ENCODE results near the gene KIAA0586. TPM values are rescaled to one million over a fixed set of nuclear protein-coding genes. Genes with fewer than 3 reads are reported as not detected.
"Not testable (repeated sequence)": the region's sequence is repeated elsewhere in the genome, so short reads cannot be mapped to it uniquely, and the experiment has no call there.

KIAA0586 gene
- polyA plus RNA-seq, 2 of the 4 experiments (the other 2 are of a cell fraction): 10.6 to 22.2 TPM

DNA sequence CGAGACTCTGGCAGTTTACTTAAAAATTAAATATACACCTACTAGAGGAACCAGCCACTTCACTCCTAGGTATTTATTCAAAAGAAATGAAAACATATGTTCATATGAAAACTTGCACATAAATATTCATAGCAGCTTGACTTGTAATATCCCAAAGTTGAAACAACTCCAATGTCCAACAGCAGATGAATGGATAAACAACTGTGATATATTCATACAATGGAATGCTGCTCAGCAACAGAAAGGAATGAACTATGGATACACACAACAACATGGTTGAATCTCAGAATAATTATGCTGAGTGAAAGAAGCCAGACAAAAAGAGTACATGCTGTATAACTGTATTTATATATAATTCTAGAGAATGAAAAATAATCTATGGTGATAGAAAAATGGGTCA, 156.9 kb downstream of the KIAA0586 start:
- no peak for ATAC-seq
- Histone ChIP-seq H3K27ac (no peak overlapping the region), H3K4me2 (no peak overlapping the region), H3K9me3 (no peaks in the 10 kb centered on the region), H3K4me3 (no peak overlapping the region), H3K4me1 (no peaks in the 10 kb centered on the region)
- TF ChIP-seq ZFP36 (IDR thresholded peaks at IDR 0.05; ENCODE audit: borderline replicate concordance, partially characterized antibody): no peak
- no peak for TF ChIP-seq FOSB (CRISPR knock-in tag; IDR thresholded peaks at IDR 0.05)
- TF ChIP-seq, protein P1, sequence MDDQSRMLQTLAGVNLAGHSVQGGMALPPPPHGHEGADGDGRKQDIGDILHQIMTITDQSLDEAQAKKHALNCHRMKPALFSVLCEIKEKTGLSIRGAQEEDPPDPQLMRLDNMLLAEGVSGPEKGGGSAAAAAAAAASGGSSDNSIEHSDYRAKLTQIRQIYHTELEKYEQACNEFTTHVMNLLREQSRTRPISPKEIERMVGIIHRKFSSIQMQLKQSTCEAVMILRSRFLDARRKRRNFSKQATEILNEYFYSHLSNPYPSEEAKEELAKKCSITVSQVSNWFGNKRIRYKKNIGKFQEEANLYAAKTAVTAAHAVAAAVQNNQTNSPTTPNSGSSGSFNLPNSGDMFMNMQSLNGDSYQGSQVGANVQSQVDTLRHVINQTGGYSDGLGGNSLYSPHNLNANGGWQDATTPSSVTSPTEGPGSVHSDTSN (IDR thresholded peaks at IDR 0.05): no peak
- no peak for TF ChIP-seq ESRRA (IDR thresholded peaks at IDR 0.05; ENCODE audit: borderline replicate concordance, low read length)
- TF ChIP-seq RCOR1 (IDR thresholded peaks at IDR 0.05; ENCODE audit: low read depth, low read length): no peak
- TF ChIP-seq HOXB13 (CRISPR knock-in tag; IDR thresholded peaks at IDR 0.05; ENCODE audit: low read depth): no peak
- TF ChIP-seq MYC (IDR thresholded peaks at IDR 0.05; ENCODE audit: borderline replicate concordance, low read length): no peak
- TF ChIP-seq JUN (IDR thresholded peaks at IDR 0.05): no peak
- TF ChIP-seq NR3C1 (IDR thresholded peaks at IDR 0.05): no peak
- no peak for TF ChIP-seq EHMT2 (IDR thresholded peaks at IDR 0.05; ENCODE audit: low read depth)
- TF ChIP-seq REST (IDR thresholded peaks at IDR 0.05): no peak
- TF ChIP-seq PHF8 (IDR thresholded peaks at IDR 0.05; ENCODE audit: borderline replicate concordance, low read depth): no peak
- TF ChIP-seq POLR2A (IDR thresholded peaks at IDR 0.05; ENCODE audit: low read length): no peak
- no peak for TF ChIP-seq CHD2 (IDR thresholded peaks at IDR 0.05; ENCODE audit: low read length, partially characterized antibody)
- TF ChIP-seq RARB (CRISPR knock-in tag; IDR thresholded peaks at IDR 0.05): no peak
- no peak for TF ChIP-seq FOXS1 (CRISPR knock-in tag; IDR thresholded peaks at IDR 0.05)
- TF ChIP-seq, protein P2, sequence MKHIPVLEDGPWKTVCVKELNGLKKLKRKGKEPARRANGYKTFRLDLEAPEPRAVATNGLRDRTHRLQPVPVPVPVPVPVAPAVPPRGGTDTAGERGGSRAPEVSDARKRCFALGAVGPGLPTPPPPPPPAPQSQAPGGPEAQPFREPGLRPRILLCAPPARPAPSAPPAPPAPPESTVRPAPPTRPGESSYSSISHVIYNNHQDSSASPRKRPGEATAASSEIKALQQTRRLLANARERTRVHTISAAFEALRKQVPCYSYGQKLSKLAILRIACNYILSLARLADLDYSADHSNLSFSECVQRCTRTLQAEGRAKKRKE (CRISPR knock-in tag; IDR thresholded peaks at IDR 0.05; ENCODE audit: low read depth): no peak
- no peak for TF ChIP-seq MAX (IDR thresholded peaks at IDR 0.05)
- ChIA-PET CTCF (no interaction called here), POLR2A (no interaction called here)
- 2% methylated on average over 1 of the region's 1 CpG for WGBS (ENCODE audit: missing lambda C conversion rate)
- FAIRE-seq: no peak
- DNase-seq (ENCODE audit: low read depth in 1 of 2, low spot score in 1 of 2): no peak

- ChIA-PET POLR2A (no interaction called here), CTCF (no interaction called here)
- Histone ChIP-seq H3K4me2 (no peak overlapping the region), H3K4me1 (no peaks in the 10 kb centered on the region), H3K27ac (no peak overlapping the region), H3K4me3 (no peak overlapping the region), H3K9me3 (no peaks in the 10 kb centered on the region)
- TF ChIP-seq ESRRA (IDR thresholded peaks at IDR 0.05; ENCODE audit: borderline replicate concordance, low read length) (no peak), CHD4 (IDR thresholded peaks at IDR 0.05; ENCODE audit: borderline replicate concordance) (no peak), HDAC2 (IDR thresholded peaks at IDR 0.05) (no peak), HOXA7 (CRISPR knock-in tag; IDR thresholded peaks at IDR 0.05) (no peak), KDM1A (IDR thresholded peaks at IDR 0.05; ENCODE audit: low read depth) (no peak)
- DNase-seq (ENCODE audit: low read depth in 1 of 2, low spot score in 1 of 2): no peak
- FAIRE-seq: no peak
- 0% methylated on average over 1 of the region's 1 CpG for WGBS (ENCODE audit: missing lambda C conversion rate)
- ATAC-seq: no peak; a peak in 1 of 6 replicates
These were observed 159.8 kb downstream of the KIAA0586 start for GRCh38 chr14:58587271-58587670.

DNA sequence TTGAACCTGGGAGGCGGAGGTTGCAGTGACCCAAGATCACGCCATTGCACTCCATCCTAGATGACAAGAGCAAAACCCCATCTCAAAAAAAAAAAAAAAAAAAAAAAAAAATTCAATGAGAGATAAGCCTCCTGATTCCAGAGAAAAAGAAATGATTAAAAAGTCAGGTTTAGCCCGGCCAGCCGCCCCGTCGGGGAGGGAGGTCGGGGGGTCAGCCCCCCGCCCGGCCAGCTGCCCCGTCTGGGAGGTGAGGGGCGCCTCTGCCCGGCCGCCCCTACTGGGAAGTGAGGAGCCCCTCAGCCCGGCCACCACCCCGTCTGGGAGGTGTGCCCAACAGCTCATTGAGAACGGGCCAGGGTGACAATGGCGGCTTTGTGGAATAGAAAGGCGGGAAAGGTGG, 160.8 kb downstream of the KIAA0586 start:
- H3K27ac ChIP-seq; FAIRE-seq; H3K4me1 ChIP-seq; DNase-seq (ENCODE audit: low read depth in 1 of 2, low spot score in 1 of 2); H3K9me3 ChIP-seq; POLR2A ChIA-PET; CTCF ChIA-PET; H3K4me2 ChIP-seq; ATAC-seq; H3K4me3 ChIP-seq: not testable (repeated sequence)
- WGBS (ENCODE audit: missing lambda C conversion rate): 39% methylated on average over 18 of the region's 18 CpGs

Measured in A549 (cell line).